Spleen (tissue), 11 donors: ENCODE measurements around the gene ASAP2. TPM values are rescaled to one million over a fixed set of nuclear protein-coding genes. Genes with fewer than 3 reads are reported as not detected.

Experiments
- DNase-seq: peaks from one replicate; pipeline ENCODE4 v3.0.0-alpha.2; 2020
- H3K27ac ChIP-seq, 8 donors: fragments of 200-600 bp; sonication (generic) in 7 of 8; 1 replicate in 4 of 8; 2 replicates in 4 of 8; pipeline versions ENCODE4 v1.5.0 to v1.8.0; 2016 to 2021; ENCODE audit warnings: inconsistent platforms in 4 of 8, mild to moderate bottlenecking in 4 of 8, moderate library complexity in 1 of 8
- H3K27me3 ChIP-seq, 7 donors: fragments of 200-600 bp; sonication (generic) in 6 of 7; replicated peaks in 1 of 7; 1 replicate in 4 of 7; 2 replicates in 3 of 7; pipeline versions ENCODE4 v1.5.0 to v1.8.0; 2016 to 2021; ENCODE audit warnings: inconsistent platforms in 3 of 7, mild to moderate bottlenecking in 1 of 7
- H3K36me3 ChIP-seq, 6 donors: fragments of 200-600 bp; sonication (generic) in 5 of 6; 1 replicate in 4 of 6; 2 replicates in 2 of 6; pipeline versions ENCODE4 v1.5.0 to v1.8.0; 2016 to 2021; ENCODE audit warnings: inconsistent platforms in 2 of 6
- H3K4me1 ChIP-seq, 6 donors: fragments of 200-600 bp; sonication (generic) in 5 of 6; 1 replicate in 3 of 6; 2 replicates in 3 of 6; pipeline versions ENCODE4 v1.5.0 to v1.8.0; 2016 to 2021; ENCODE audit warnings: inconsistent platforms in 3 of 6
- H3K4me3 ChIP-seq, 8 donors: fragments of 200-600 bp; sonication (generic) in 7 of 8; 1 replicate in 4 of 8; 2 replicates in 4 of 8; pipeline versions ENCODE4 v1.5.0 to v1.8.0; 2016 to 2021; ENCODE audit warnings: inconsistent platforms in 4 of 8, mild to moderate bottlenecking in 4 of 8, moderate library complexity in 2 of 8
- H3K9me3 ChIP-seq, 8 donors: fragments of 200-600 bp; sonication (generic) in 7 of 8; 1 replicate in 4 of 8; 2 replicates in 4 of 8; pipeline versions ENCODE4 v1.5.0 to v1.8.0; 2016 to 2021; ENCODE audit warnings: inconsistent platforms in 4 of 8
- CTCF ChIP-seq, 11 experiments: fragments of 200-600 bp in 7 of 11; fragments of 450-650 bp in 4 of 11; sonication (generic) in 4 of 11; IDR thresholded peaks in 8 of 11; conservative IDR thresholded peaks in 3 of 11; 1 replicate in 7 of 11; 2 replicates in 4 of 11; pipeline versions ENCODE4 v1.4.0 to v1.8.0; 2016 to 2021; ENCODE audit warnings: antibody characterized with exemption in 11 of 11, inconsistent platforms in 4 of 11, mild to moderate bottlenecking in 1 of 11
- POLR2A ChIP-seq, 3 donors: fragments of 450-650 bp; IDR thresholded peaks; one replicate each; pipeline ENCODE4 v1.5.1; 2017; ENCODE audit warnings: antibody characterized with exemption in 3 of 3, mild to moderate bottlenecking in 1 of 3
- POLR2AphosphoS5 ChIP-seq, 3 donors: sonication (generic); formaldehyde crosslinking; IDR thresholded peaks; one replicate each; pipeline ENCODE4 v1.5.1; 2017; ENCODE audit warnings: antibody characterized with exemption in 3 of 3
- WGBS, 5 donors: extraction: QIAGEN DNeasy Blood & Tissue Kit in 3 of 5; methylation state at CpG; one replicate each; pipeline versions ENCODE4 v1.1.5 to v1.1.7; 2013 to 2018; 5-methylcytosine and 5-hydroxymethylcytosine counted together
- intact Hi-C: fragments of 100-400 bp; cut with DNase I; formaldehyde crosslinking; loops from one replicate; pipeline ENCODE4 v1.15.0; 2023; ENCODE audit warnings: low total_unique reads
- polyA plus RNA-seq, 3 donors: library from polyadenylated mRNA; stranded (reverse); fragments of 200-250 nt; gene quantifications; one replicate each; pipeline ENCODE4 v1.2.1, GENCODE V29; 2013
- total RNA-seq, 7 donors: library from RNA; depleted of rRNA in 3 of 7; stranded (reverse); fragments of >200 nt in 3 of 7; fragmentation: NEBNext Ultra II Directional in 4 of 7; extraction: Animal tissue kit (Norgen Biotek cat#: 25700) in 4 of 7; gene quantifications; one replicate each; pipeline versions ENCODE4 v1.1.0 to v1.2.1, GENCODE V29; 2016 to 2021
- donor health status: healthy with polysubstance abuse.
- donor health status: DM: no; HTN: no; CAD: no; lungs with moderate emphysema.
- donor health status: DM: no; HTN: no; CAD: no.
- donor health status: Bipolar disorder and iron deficiency.
- donor health status: healthy.
- donor health status: DM: no; HTN: no; CAD: no.
- donor health status: DM: yes; HTN: yes; CAD: no.

Gene ASAP2
- total and polyA plus RNA-seq, 10 donors: 0.93 to 3.0 (median 2.2) TPM

GRCh38 chr2:9412781-9413180 lies 206.2 kb downstream of the ASAP2 start:
- Histone ChIP-seq H3K27ac (no peak overlapping the region), H3K4me3 (no peak overlapping the region), H3K27me3 (no peaks in the 10 kb centered on the region), H3K4me1 (peaks cover 0 to 11% (median 0%) of the 10 kb centered on the region in 6 donors), H3K9me3 (no peaks in the 10 kb centered on the region), H3K36me3 (peaks cover 0 to 98% (median 43%) of the 10 kb centered on the region in 6 donors)
- intact Hi-C loops: no loop called here
- DNase-seq: no peak
- TF ChIP-seq POLR2AphosphoS5 (IDR thresholded peaks at IDR 0.05) (no peak), POLR2A (IDR thresholded peaks at IDR 0.05) (no peak), CTCF (IDR thresholded peaks at IDR 0.05 in 8 of 11, conservative IDR thresholded peaks at IDR 0.05 in 3 of 11) (no peak)
- WGBS, 5 donors: 65 to 82% (median 70%) methylated on average over 7 of the region's 7 CpGs

GRCh38 chr2:9415516-9416169 lies 209.0 kb downstream of the ASAP2 start:
- DNase-seq: no peak
- H3K36me3 ChIP-seq: peaks cover 0 to 77% (median 21%) of the 10 kb centered on the region in 6 donors
- no peaks in the 10 kb centered on the region for H3K9me3 ChIP-seq
- intact Hi-C loops: no loop called here
- WGBS, 5 donors: 84 to 97% (median 93%) methylated on average over 16 of the region's 16 CpGs
- no peak overlapping the region for H3K4me3 ChIP-seq
- TF ChIP-seq CTCF (IDR thresholded peaks at IDR 0.05 in 8 of 11, conservative IDR thresholded peaks at IDR 0.05 in 3 of 11): no peak
- no peak for TF ChIP-seq POLR2AphosphoS5 (IDR thresholded peaks at IDR 0.05)
- no peak for TF ChIP-seq POLR2A (IDR thresholded peaks at IDR 0.05)
- H3K27ac ChIP-seq: no peak overlapping the region
- peaks cover 0 to 30% (median 1%) of the 10 kb centered on the region in 6 donors for H3K4me1 ChIP-seq
- H3K27me3 ChIP-seq: no peaks in the 10 kb centered on the region

GRCh38 chr2:9416267-9416961 lies 209.8 kb downstream of the ASAP2 start:
- no peak overlapping the region for H3K4me3 ChIP-seq
- no peaks in the 10 kb centered on the region for H3K27me3 ChIP-seq
- no peaks in the 10 kb centered on the region for H3K9me3 ChIP-seq
- H3K4me1 ChIP-seq: peaks cover 0 to 38% (median 8%) of the 10 kb centered on the region in 6 donors
- H3K27ac ChIP-seq: no peak overlapping the region
- TF ChIP-seq POLR2A (IDR thresholded peaks at IDR 0.05): no peak
- TF ChIP-seq CTCF (IDR thresholded peaks at IDR 0.05 in 8 of 11, conservative IDR thresholded peaks at IDR 0.05 in 3 of 11): no peak
- WGBS, 5 donors: 92 to 95% (median 93%) methylated on average over 9 of the region's 9 CpGs
- peaks cover 0 to 69% (median 15%) of the 10 kb centered on the region in 6 donors for H3K36me3 ChIP-seq
- DNase-seq: no peak
- intact Hi-C loops: no loop called here

- H3K4me1 ChIP-seq: peaks cover 2 to 43% (median 14%) of the 10 kb centered on the region in 6 donors
- no peaks in the 10 kb centered on the region for H3K27me3 ChIP-seq
- 85 to 93% (median 91%) methylated on average over 7 of the region's 7 CpGs for WGBS, 5 donors
- peaks cover 0 to 64% (median 10%) of the 10 kb centered on the region in 6 donors for H3K36me3 ChIP-seq
- no peaks in the 10 kb centered on the region for H3K9me3 ChIP-seq
- H3K4me3 ChIP-seq: no peak overlapping the region
- intact Hi-C loops: no loop called here
- TF ChIP-seq POLR2AphosphoS5 (IDR thresholded peaks at IDR 0.05): no peak
- TF ChIP-seq CTCF (IDR thresholded peaks at IDR 0.05 in 8 of 11, conservative IDR thresholded peaks at IDR 0.05 in 3 of 11): no peak
- TF ChIP-seq POLR2A (IDR thresholded peaks at IDR 0.05): no peak
- no peak for DNase-seq
- H3K27ac ChIP-seq: no peak overlapping the region
These were observed 210.3 kb downstream of the ASAP2 start for GRCh38 chr2:9416962-9417316.
